Vagina (tissue), 2 donors: ENCODE results near the gene SLC12A1. TPM values are rescaled to one million over a fixed set of nuclear protein-coding genes. Genes with fewer than 3 reads are reported as not detected.

Experiments used
- DNase-seq, 2 donors: peaks; one replicate each; pipeline ENCODE4 v3.0.0-alpha.2; 2017; ENCODE audit errors: extremely low spot score in 2 of 2
- H3K27ac ChIP-seq: fragments of 200-600 bp; sonication (generic); one replicate; pipeline ENCODE4 v1.5.1; 2019
- H3K27me3 ChIP-seq: fragments of 200-600 bp; sonication (generic); one replicate; pipeline ENCODE4 v1.5.1; 2019
- H3K36me3 ChIP-seq, 2 donors: fragments of 200-600 bp; sonication (generic); one replicate each; pipeline ENCODE4 v1.5.1; 2017 to 2019
- H3K4me1 ChIP-seq: fragments of 200-600 bp; sonication (generic); one replicate; pipeline ENCODE4 v1.5.1; 2019
- H3K4me3 ChIP-seq, 2 donors: fragments of 200-600 bp; sonication (generic); 1 replicate in 1 of 2; 2 replicates in 1 of 2; pipeline ENCODE4 v1.5.1; 2016 to 2019
- H3K9me3 ChIP-seq: fragments of 200-600 bp; sonication (generic); one replicate; pipeline ENCODE4 v1.5.1; 2019
- POLR2A ChIP-seq, 2 donors: fragments of 450-650 bp; IDR thresholded peaks; one replicate each; pipeline ENCODE4 v1.6.1; 2017; ENCODE audit warnings: antibody characterized with exemption in 2 of 2, mild to moderate bottlenecking in 2 of 2, moderate library complexity in 2 of 2
- POLR2AphosphoS5 ChIP-seq, 2 donors: sonication (generic); formaldehyde crosslinking; IDR thresholded peaks; one replicate each; pipeline ENCODE4 v1.9.0; 2017; ENCODE audit warnings: antibody characterized with exemption in 2 of 2, mild to moderate bottlenecking in 2 of 2, low read depth in 1 of 2; ENCODE audit not compliant: insufficient read depth in 1 of 2
- intact Hi-C: fragments of 100-400 bp; cut with DNase I; formaldehyde crosslinking; loops from one replicate; pipeline ENCODE4 v1.15.1; 2023
- total RNA-seq: library from RNA; depleted of rRNA; stranded (reverse); fragments of >200 nt; gene quantifications from one replicate; pipeline ENCODE4 v1.2.3, GENCODE V29; 2016
- TF ChIP-seq, protein P1 (sequence below), 3 experiments: fragments of 450-650 bp in 2 of 3; fragments of 200-600 bp in 1 of 3; sonication (generic) in 1 of 3; IDR thresholded peaks; one replicate each; pipeline ENCODE4 v1.5.1; 2017 to 2019; ENCODE audit warnings: antibody characterized with exemption in 3 of 3, mild to moderate bottlenecking in 2 of 3, moderate library complexity in 2 of 3

SLC12A1 gene
- total RNA-seq, 1 donor from 2014 or later, result not detected

DNA sequence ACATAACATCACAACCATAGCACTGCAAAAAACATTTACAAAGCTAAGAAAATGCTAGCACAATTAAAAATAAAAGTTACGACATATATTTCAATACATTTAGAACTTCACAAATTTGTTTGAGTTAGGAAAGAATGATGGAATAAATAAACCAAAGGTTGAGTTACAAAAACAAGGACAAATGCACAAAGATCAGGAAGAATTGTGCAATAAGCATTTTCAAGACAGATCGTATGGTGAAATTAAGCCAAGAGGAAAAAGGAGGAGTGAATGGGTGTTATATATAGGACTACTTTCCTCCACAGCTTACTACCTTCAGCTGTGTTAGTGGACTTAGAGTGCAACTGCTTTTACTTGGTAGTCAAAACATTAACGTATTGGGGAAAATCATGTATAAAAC is 20.6 kb upstream of the SLC12A1 start:
- no peaks in the 10 kb centered on the region for H3K27me3 ChIP-seq
- H3K9me3 ChIP-seq, result no peaks in the 10 kb centered on the region
- no peaks in the 10 kb centered on the region for H3K4me1 ChIP-seq
- intact Hi-C loops, result no loop called here
- H3K4me3 ChIP-seq, result no peak overlapping the region
- TF ChIP-seq, protein P1, sequence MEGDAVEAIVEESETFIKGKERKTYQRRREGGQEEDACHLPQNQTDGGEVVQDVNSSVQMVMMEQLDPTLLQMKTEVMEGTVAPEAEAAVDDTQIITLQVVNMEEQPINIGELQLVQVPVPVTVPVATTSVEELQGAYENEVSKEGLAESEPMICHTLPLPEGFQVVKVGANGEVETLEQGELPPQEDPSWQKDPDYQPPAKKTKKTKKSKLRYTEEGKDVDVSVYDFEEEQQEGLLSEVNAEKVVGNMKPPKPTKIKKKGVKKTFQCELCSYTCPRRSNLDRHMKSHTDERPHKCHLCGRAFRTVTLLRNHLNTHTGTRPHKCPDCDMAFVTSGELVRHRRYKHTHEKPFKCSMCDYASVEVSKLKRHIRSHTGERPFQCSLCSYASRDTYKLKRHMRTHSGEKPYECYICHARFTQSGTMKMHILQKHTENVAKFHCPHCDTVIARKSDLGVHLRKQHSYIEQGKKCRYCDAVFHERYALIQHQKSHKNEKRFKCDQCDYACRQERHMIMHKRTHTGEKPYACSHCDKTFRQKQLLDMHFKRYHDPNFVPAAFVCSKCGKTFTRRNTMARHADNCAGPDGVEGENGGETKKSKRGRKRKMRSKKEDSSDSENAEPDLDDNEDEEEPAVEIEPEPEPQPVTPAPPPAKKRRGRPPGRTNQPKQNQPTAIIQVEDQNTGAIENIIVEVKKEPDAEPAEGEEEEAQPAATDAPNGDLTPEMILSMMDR (IDR thresholded peaks at IDR 0.05), result no peak
- no peak for TF ChIP-seq POLR2AphosphoS5 (IDR thresholded peaks at IDR 0.05; ENCODE audit: insufficient read depth in 1 of 2, low read depth in 1 of 2)
- no peak for TF ChIP-seq POLR2A (IDR thresholded peaks at IDR 0.05)
- no peak overlapping the region for H3K27ac ChIP-seq
- no peak for DNase-seq
- no peaks in the 10 kb centered on the region for H3K36me3 ChIP-seq

DNA sequence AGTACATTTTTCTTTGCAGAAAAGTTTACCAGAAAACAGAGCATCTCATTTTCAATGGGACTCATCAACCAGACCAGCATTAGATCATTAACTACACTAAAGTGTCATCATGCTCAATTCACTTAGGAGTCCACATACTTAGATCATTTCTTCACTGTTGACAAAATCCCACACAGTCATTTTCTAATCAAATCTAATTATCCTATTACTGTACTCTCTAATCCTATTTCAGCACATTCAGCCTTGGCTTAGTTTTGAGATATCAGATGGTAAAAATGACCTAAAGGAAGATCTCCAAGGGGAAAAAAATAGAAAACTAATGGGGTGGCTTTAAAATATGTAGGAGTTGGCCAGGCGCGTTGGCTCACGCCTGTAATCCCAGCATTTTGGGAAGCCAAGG is 19.8 kb upstream of the SLC12A1 start:
- no peaks in the 10 kb centered on the region for H3K27me3 ChIP-seq
- no peak for DNase-seq
- no peaks in the 10 kb centered on the region for H3K4me1 ChIP-seq
- no peak for TF ChIP-seq POLR2A (IDR thresholded peaks at IDR 0.05)
- TF ChIP-seq, protein P1 (IDR thresholded peaks at IDR 0.05), result no peak
- no peak for TF ChIP-seq POLR2AphosphoS5 (IDR thresholded peaks at IDR 0.05; ENCODE audit: insufficient read depth in 1 of 2, low read depth in 1 of 2)
- no peak overlapping the region for H3K27ac ChIP-seq
- intact Hi-C loops, result no loop called here
- H3K9me3 ChIP-seq, result no peaks in the 10 kb centered on the region
- H3K4me3 ChIP-seq, result no peak overlapping the region
- H3K36me3 ChIP-seq, result no peaks in the 10 kb centered on the region

DNA sequence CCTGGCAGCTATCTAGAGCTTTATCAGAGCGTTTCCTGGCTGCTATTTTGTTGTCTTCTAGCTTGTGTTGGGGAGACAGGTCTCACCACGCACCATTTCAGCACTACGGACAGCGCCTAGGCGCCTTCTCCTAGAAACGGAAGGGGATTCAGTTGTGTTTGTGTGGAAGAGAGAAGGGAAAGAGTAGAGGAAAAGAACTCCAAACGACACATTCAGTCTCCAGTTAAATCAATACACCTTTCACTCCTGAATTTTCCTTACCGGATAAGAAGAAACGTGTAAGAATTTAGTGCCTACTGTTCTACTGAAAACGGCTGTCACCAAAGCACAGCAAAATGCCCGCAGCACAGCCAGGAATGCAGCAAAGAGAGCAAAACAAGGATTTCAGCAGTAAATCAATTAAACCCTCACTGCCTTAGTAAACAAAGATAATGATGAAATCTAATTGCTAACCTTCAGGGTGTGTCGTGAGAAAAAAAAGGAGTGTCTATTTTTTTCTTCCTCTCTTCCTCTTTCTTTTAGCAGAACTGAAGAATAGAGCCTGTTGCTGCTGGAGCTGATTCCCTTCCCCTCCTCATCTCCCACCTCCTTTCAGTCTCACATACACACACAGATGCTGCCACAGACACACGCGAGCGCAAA is 15.0 kb upstream of the SLC12A1 start:
- intact Hi-C loops, result no loop called here
- DNase-seq, result no peak
- H3K4me3 ChIP-seq, result no peak overlapping the region

DNA sequence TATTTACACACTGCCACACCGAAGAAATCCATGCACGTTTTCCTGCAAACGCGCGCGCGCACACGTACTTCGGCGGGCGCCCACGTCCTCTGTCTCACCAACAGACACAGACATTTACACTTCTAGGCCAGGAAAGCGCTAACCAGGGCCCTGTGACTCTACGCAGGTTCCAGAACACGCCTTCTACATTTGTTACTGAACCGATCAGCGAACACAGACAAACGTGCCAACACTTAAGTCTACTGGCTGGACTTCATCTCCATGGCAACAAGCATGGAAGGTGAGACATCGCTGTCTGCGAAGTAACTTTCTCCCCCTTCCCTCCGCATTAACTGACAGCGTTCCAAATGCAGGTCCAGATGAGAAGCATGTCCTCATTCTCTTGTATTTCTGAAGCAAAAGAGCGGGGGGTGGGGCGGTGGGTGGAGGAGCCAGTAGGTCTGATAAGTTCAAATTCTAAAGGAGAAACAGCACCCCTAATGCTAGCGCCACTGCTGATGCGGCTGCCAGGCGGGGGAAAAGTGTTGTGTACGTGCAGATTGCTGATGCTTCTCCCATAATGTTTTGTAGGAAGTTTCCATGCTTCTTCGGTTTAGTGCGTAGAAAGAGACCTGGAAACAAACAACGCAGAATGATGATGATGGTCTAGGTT is 14.4 kb upstream of the SLC12A1 start, which contains the start of gene CTXN2:
TSS of gene CTXN2 (plus strand) at position 92 of the 652 bp plus-strand sequence. CDS start 9,636 bp downstream, outside the sequence.
- no peaks in the 10 kb centered on the region for H3K4me1 ChIP-seq
- H3K36me3 ChIP-seq, result no peaks in the 10 kb centered on the region
- intact Hi-C loops, result no loop called here
- no peak within 1 kb of the TSS for H3K27ac ChIP-seq
- DNase-seq, result no peak
- TF ChIP-seq POLR2A (IDR thresholded peaks at IDR 0.05) (no peak), POLR2AphosphoS5 (IDR thresholded peaks at IDR 0.05; ENCODE audit: insufficient read depth in 1 of 2, low read depth in 1 of 2) (no peak)
- TF ChIP-seq, protein P1 (IDR thresholded peaks at IDR 0.05), result no peak
- H3K27me3 ChIP-seq, result no peaks in the 10 kb centered on the region
- no peaks in the 10 kb centered on the region for H3K9me3 ChIP-seq
- no peak within 1 kb of the TSS for H3K4me3 ChIP-seq

More for the DNA sequence above, 15.0 kb upstream of the SLC12A1 start:
- H3K27me3 ChIP-seq, result no peaks in the 10 kb centered on the region
- no peaks in the 10 kb centered on the region for H3K4me1 ChIP-seq
- H3K36me3 ChIP-seq, result no peaks in the 10 kb centered on the region
- H3K27ac ChIP-seq, result no peak overlapping the region
- H3K9me3 ChIP-seq, result no peaks in the 10 kb centered on the region
- TF ChIP-seq POLR2A (IDR thresholded peaks at IDR 0.05) (no peak), POLR2AphosphoS5 (IDR thresholded peaks at IDR 0.05; ENCODE audit: insufficient read depth in 1 of 2, low read depth in 1 of 2) (no peak)
- TF ChIP-seq, protein P1 (IDR thresholded peaks at IDR 0.05), result no peak

DNA sequence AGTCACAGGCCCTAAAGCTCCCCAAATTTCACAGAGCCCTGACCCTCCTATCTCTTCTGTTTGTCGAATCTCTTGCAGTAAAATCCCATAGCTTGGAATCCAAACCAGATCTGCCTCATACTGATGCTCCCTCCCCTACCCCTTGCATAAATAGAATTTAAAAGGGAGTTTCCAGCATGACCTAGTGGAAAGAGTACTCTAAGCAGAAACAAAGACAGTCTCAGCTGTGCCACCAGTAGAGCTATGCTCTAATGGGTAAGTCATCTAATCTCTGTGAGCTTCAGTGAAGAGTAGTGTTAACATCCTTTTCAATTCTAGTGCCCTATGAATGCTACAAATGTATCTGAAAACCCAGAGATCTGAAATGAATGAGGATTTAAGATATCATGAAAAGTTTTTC is 4.0 kb upstream of the SLC12A1 start:
- H3K36me3 ChIP-seq, result no peaks in the 10 kb centered on the region
- H3K4me1 ChIP-seq, result no peaks in the 10 kb centered on the region
- no peak overlapping the region for H3K27ac ChIP-seq
- no peak for TF ChIP-seq POLR2AphosphoS5 (IDR thresholded peaks at IDR 0.05; ENCODE audit: insufficient read depth in 1 of 2, low read depth in 1 of 2)
- TF ChIP-seq, protein P1 (IDR thresholded peaks at IDR 0.05), result no peak
- no peak for DNase-seq
- H3K4me3 ChIP-seq, result no peak overlapping the region
- intact Hi-C loops, result no loop called here
- H3K9me3 ChIP-seq, result no peaks in the 10 kb centered on the region
- H3K27me3 ChIP-seq, result no peaks in the 10 kb centered on the region
